Measurements from ENCODE around the gene THRA. TPM values are rescaled to one million over a fixed set of nuclear protein-coding genes. Genes with fewer than 3 reads are reported as not detected.

The THRA gene
- total RNA-seq, 1 experiment from 2014 or later: 10.1 TPM

GRCh38 chr17:40079545-40079944, 16.8 kb downstream of the THRA start:
- H3K9me3 Mint-ChIP-seq: no peaks in the 10 kb centered on the region
- Histone ChIP-seq H3K4me1 (ENCODE audit: insufficient read depth, low read length) (peaks cover 2% of the 10 kb centered on the region; the same call in 1 of the 2 replicates), H3K79me1 (ENCODE audit: insufficient read depth, low read depth, low read length, poor library complexity, severe bottlenecking) (no peaks in the 10 kb centered on the region), H3K27ac (ENCODE audit: insufficient read length, low read depth, low read length) (no peak overlapping the region), H2BK5ac (ENCODE audit: insufficient read length, low read length) (no peak overlapping the region), H3K9me3 (ENCODE audit: control insufficient read depth, low read depth, low read length) (no peaks in the 10 kb centered on the region), H3K23ac (ENCODE audit: insufficient read length, low read depth, low read length) (no peak overlapping the region), H4K91ac (ENCODE audit: insufficient read length, low read depth, low read length) (no peak overlapping the region), H3K14ac (ENCODE audit: insufficient read depth, low read length) (no peak overlapping the region), H2BK12ac (ENCODE audit: insufficient read length, low read depth, low read length) (no peak overlapping the region), H2AFZ (ENCODE audit: low read length) (no peak overlapping the region), H2BK120ac (ENCODE audit: low read depth, low read length, poor library complexity, severe bottlenecking) (no peak overlapping the region), H3T11ph (ENCODE audit: low read length) (no peak overlapping the region), H3K4me2 (ENCODE audit: insufficient read depth, insufficient read length, low read length) (no peak overlapping the region), H2AK5ac (ENCODE audit: insufficient read length, low read length) (no peak overlapping the region), H3K4ac (ENCODE audit: low read depth, low read length) (no peak overlapping the region), H3K23me2 (ENCODE audit: insufficient read length, low read depth, low read length, poor library complexity, severe bottlenecking) (no peaks in the 10 kb centered on the region), H2BK15ac (ENCODE audit: low read depth, low read length) (no peak overlapping the region), H3K18ac (ENCODE audit: insufficient read length, low read depth, low read length) (no peak overlapping the region), H3K79me2 (ENCODE audit: insufficient read depth, low read length) (no peaks in the 10 kb centered on the region), H3K56ac (ENCODE audit: insufficient read length, low read depth, low read length) (no peak overlapping the region), H4K5ac (ENCODE audit: insufficient read length, low read depth, low read length) (no peak overlapping the region), H3K9ac (ENCODE audit: extremely low read depth, insufficient read length, low read length) (no peak overlapping the region), H2BK20ac (ENCODE audit: low read depth, low read length, poor library complexity, severe bottlenecking) (no peak overlapping the region), H3K27me3 (ENCODE audit: insufficient read depth, low read length) (no peaks in the 10 kb centered on the region), H4K20me1 (ENCODE audit: control insufficient read depth, insufficient read depth, insufficient read length) (no peaks in the 10 kb centered on the region), H4K8ac (replicated peaks; ENCODE audit: insufficient read length, low read depth, low read length) (no peak overlapping the region)
- TF ChIP-seq CTCF (conservative IDR thresholded peaks at IDR 0.05): no peak
- H3K36me3 Mint-ChIP-seq (ENCODE audit: insufficient read depth in 1 of 3, low read depth in 3 of 3): peaks cover 2 to 9% (median 5%) of the 10 kb centered on the region in 3 experiments; a peak in 4 of 7 replicates
- H3K4me3 Mint-ChIP-seq: no peak overlapping the region
- no peaks in the 10 kb centered on the region for H3K27me3 Mint-ChIP-seq (ENCODE audit: low read depth)
- peaks cover 16 to 21% of the 10 kb centered on the region in 2 experiments for H3K4me1 Mint-ChIP-seq
- no CpG with 5 or more reads among the region's 3 CpGs for WGBS (ENCODE audit: extremely low coverage, insufficient read length, low lambda C conversion rate)
- no peak for DNase-seq
- no peak overlapping the region for H3K27ac Mint-ChIP-seq
